HEK293 (cell line): ENCODE results near the gene SLC26A1.

Source experiments
- OVOL3 ChIP-seq: fragments of 450-650 bp; formaldehyde crosslinking; IDR thresholded peaks from 2 replicates; pipeline ENCODE4 v1.5.1; 2016; ENCODE audit warnings: missing biosample characterization, missing genetic modification characterization
- ZNF114 ChIP-seq: fragments of 450-650 bp; formaldehyde crosslinking; IDR thresholded peaks from 2 replicates; pipeline ENCODE4 v1.5.0; 2017; ENCODE audit warnings: missing biosample characterization, missing genetic modification characterization
- ZNF274 ChIP-seq, 2 experiments: fragments of 200-500 bp in 1 of 2; fragments of 450-650 bp in 1 of 2; sonication (Bioruptor generic) in 1 of 2; formaldehyde crosslinking in 1 of 2; IDR thresholded peaks; 2 replicates each; pipeline versions ENCODE4 v1.5.1 to v1.6.1; 2014 to 2016; ENCODE audit warnings: borderline replicate concordance in 1 of 2, inconsistent platforms in 1 of 2, low read length in 1 of 2, missing biosample characterization in 1 of 2, missing genetic modification characterization in 1 of 2
- ZNF549 ChIP-seq: fragments of 450-650 bp; IDR thresholded peaks from 2 replicates; pipeline ENCODE4 v1.5.1; 2018; ENCODE audit warnings: missing biosample characterization, missing genetic modification characterization, mild to moderate bottlenecking, inconsistent platforms, moderate library complexity
- ZNF785 ChIP-seq: fragments of 450-650 bp; formaldehyde crosslinking; IDR thresholded peaks from 2 replicates; pipeline ENCODE4 v1.5.1; 2016; ENCODE audit warnings: missing biosample characterization, missing genetic modification characterization
- ZNF830 ChIP-seq: fragments of 450-650 bp; IDR thresholded peaks from 2 replicates; pipeline ENCODE4 v1.5.0; 2018; ENCODE audit warnings: missing biosample characterization, missing genetic modification characterization, low read depth, mild to moderate bottlenecking, moderate library complexity
- TF ChIP-seq, protein P1 (sequence below): fragments of 450-650 bp; formaldehyde crosslinking; IDR thresholded peaks from 2 replicates; pipeline ENCODE4 v1.5.1; 2016; ENCODE audit warnings: missing biosample characterization, missing genetic modification characterization
- TF ChIP-seq, protein P2 (sequence below): fragments of 450-650 bp; formaldehyde crosslinking; IDR thresholded peaks from 2 replicates; pipeline ENCODE4 v1.5.1; 2016; ENCODE audit warnings: missing biosample characterization, missing genetic modification characterization
- TF ChIP-seq, protein P3 (sequence below): sonication (generic); formaldehyde crosslinking; IDR thresholded peaks from 2 replicates; pipeline ENCODE4 v1.8.1; 2022; ENCODE audit warnings: mild to moderate bottlenecking, moderate library complexity, missing genetic modification reagents
- TF ChIP-seq, protein P4 (sequence below): fragments of 450-650 bp; formaldehyde crosslinking; IDR thresholded peaks from 2 replicates; pipeline ENCODE4 v1.5.1; 2016; ENCODE audit warnings: missing biosample characterization, missing genetic modification characterization

DNA sequence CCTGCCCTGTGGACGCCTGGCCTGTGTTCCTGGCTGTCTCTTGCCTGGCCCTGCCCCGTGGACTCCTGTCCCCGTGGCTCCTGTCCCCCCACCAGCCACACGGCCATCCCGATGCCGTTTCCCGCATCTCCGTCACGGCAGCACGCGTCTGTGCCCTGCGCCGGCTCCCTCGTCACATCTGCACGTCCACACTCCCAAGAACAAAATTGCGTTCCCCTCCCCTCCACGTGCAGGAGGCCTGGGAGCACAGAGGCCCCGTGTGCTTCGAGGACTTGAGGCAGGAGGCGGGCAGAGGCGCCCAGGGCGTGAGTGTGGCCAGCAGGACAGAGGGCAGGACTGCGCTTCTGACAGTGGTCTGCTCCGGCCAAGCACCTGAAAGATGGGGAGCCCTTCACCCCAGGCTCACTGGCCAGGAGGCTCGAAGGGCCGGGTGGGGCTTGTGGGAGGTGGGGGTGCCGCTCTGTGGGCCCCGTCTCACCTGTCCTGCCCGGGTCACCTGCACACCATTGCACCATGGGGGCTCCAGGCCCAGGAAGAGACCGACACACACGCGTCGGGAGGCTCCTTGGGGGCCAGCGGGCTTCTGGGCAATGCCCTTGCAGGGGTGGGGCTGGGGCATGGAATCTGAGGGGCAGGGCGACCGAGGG is 35.5 kb upstream of the SLC26A1 start:
- TF ChIP-seq ZNF549 (tag by site-specific recombination) (no peak), ZNF830 (tag by site-specific recombination) (no peak), ZNF785 (tag by site-specific recombination) (no peak), ZNF274 (IDR thresholded peaks at IDR 0.05; ENCODE audit: low read length) (no peak), ZNF274 (tag by site-specific recombination; IDR thresholded peaks at IDR 0.05; ENCODE audit: borderline replicate concordance) (no peak), OVOL3 (tag by site-specific recombination) (no peak), ZNF114 (tag by site-specific recombination) (no peak)
- TF ChIP-seq, protein P1, sequence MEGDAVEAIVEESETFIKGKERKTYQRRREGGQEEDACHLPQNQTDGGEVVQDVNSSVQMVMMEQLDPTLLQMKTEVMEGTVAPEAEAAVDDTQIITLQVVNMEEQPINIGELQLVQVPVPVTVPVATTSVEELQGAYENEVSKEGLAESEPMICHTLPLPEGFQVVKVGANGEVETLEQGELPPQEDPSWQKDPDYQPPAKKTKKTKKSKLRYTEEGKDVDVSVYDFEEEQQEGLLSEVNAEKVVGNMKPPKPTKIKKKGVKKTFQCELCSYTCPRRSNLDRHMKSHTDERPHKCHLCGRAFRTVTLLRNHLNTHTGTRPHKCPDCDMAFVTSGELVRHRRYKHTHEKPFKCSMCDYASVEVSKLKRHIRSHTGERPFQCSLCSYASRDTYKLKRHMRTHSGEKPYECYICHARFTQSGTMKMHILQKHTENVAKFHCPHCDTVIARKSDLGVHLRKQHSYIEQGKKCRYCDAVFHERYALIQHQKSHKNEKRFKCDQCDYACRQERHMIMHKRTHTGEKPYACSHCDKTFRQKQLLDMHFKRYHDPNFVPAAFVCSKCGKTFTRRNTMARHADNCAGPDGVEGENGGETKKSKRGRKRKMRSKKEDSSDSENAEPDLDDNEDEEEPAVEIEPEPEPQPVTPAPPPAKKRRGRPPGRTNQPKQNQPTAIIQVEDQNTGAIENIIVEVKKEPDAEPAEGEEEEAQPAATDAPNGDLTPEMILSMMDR (tag by site-specific recombination): no peak
- TF ChIP-seq, protein P2, sequence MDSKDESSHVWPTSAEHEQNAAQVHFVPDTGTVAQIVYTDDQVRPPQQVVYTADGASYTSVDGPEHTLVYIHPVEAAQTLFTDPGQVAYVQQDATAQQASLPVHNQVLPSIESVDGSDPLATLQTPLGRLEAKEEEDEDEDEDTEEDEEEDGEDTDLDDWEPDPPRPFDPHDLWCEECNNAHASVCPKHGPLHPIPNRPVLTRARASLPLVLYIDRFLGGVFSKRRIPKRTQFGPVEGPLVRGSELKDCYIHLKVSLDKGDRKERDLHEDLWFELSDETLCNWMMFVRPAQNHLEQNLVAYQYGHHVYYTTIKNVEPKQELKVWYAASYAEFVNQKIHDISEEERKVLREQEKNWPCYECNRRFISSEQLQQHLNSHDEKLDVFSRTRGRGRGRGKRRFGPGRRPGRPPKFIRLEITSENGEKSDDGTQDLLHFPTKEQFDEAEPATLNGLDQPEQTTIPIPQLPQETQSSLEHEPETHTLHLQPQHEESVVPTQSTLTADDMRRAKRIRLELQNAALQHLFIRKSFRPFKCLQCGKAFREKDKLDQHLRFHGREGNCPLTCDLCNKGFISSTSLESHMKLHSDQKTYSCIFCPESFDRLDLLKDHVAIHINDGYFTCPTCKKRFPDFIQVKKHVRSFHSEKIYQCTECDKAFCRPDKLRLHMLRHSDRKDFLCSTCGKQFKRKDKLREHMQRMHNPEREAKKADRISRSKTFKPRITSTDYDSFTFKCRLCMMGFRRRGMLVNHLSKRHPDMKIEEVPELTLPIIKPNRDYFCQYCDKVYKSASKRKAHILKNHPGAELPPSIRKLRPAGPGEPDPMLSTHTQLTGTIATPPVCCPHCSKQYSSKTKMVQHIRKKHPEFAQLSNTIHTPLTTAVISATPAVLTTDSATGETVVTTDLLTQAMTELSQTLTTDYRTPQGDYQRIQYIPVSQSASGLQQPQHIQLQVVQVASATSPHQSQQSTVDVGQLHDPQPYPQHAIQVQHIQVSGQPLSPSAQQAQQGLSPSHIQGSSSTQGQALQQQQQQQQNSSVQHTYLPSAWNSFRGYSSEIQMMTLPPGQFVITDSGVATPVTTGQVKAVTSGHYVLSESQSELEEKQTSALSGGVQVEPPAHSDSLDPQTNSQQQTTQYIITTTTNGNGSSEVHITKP (tag by site-specific recombination): no peak
- TF ChIP-seq, protein P3, sequence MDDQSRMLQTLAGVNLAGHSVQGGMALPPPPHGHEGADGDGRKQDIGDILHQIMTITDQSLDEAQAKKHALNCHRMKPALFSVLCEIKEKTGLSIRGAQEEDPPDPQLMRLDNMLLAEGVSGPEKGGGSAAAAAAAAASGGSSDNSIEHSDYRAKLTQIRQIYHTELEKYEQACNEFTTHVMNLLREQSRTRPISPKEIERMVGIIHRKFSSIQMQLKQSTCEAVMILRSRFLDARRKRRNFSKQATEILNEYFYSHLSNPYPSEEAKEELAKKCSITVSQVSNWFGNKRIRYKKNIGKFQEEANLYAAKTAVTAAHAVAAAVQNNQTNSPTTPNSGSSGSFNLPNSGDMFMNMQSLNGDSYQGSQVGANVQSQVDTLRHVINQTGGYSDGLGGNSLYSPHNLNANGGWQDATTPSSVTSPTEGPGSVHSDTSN (CRISPR knock-in tag): no peak
- TF ChIP-seq, protein P4, sequence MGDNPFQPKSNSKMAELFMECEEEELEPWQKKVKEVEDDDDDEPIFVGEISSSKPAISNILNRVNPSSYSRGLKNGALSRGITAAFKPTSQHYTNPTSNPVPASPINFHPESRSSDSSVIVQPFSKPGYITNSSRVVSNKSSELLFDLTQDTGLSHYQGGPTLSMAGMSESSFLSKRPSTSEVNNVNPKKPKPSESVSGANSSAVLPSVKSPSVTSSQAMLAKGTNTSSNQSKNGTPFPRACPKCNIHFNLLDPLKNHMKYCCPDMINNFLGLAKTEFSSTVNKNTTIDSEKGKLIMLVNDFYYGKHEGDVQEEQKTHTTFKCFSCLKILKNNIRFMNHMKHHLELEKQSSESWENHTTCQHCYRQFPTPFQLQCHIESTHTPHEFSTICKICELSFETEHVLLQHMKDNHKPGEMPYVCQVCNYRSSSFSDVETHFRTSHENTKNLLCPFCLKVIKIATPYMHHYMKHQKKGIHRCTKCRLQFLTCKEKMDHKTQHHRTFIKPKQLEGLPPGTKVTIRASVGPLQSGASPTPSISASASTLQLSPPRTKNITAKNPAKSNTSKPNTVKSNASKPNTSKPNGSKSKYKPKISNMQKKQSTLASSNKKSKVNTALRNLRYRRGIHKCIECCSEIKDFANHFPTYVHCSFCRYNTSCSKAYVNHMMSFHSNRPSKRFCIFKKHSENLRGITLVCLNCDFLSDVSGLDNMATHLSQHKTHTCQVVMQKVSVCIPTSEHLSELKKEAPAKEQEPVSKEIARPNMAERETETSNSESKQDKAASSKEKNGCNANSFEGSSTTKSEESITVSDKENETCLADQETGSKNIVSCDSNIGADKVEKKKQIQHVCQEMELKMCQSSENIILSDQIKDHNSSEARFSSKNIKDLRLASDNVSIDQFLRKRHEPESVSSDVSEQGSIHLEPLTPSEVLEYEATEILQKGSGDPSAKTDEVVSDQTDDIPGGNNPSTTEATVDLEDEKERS (tag by site-specific recombination): no peak
